ENCODE data around the gene TMEM106C.

TMEM106C gene

DNA sequence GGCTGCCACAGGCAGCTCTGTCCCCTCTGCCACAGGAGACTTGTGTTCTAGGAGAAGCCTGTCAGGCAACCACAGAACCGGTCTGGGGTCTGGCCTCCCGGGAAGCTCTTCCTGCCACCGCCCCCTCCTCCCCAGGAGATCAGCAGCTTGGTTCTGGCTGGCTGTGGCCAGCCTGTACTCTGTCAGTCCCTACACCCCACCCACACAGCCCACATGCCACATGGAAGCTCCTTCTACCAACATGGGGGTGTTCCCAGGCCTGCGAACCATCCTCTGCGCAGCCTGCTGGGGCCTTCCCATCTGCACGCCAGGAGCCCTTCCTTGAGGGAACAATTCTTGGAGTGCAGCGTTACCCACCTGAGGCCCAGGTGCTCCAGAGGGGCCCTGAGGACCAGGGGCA is 16.8 kb downstream of the TMEM106C start:
- no peak for DNase-seq

DNA sequence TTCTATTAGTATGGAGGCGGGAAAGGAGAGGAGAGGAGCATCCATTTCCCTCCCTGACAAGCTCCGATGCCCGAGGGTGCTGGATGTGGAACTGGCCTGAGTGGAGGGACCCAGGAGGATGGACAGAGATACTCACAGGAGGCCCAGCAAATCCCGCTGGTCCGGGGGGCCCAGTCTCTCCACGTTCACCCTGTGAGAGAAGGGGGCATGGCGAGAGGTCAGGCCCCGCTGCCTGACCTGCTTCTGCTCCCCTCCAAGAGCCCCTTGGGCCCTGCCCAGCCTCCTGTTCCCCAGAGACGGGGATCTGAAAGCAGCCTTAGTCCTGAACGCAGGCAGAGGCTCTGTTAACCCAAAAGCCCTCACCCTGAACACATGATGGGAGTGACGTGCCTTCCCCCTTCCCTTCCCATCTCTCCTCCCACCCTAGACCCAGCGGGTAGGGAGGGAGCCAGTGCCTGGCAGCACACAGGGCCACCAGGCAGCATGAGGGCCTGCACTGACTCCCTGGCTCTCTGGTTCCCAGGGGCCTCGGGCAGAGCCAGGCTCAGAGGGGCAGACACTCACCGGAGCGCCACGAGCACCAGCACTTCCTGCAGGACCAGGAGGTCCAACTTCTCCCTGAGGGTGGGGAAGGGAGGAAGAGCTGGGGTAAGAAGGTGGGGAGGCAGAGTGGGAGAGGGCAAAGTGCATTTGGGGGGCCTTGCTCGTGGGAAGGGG is 17.5 kb downstream of the TMEM106C start:
- DNase-seq: no peak

DNA sequence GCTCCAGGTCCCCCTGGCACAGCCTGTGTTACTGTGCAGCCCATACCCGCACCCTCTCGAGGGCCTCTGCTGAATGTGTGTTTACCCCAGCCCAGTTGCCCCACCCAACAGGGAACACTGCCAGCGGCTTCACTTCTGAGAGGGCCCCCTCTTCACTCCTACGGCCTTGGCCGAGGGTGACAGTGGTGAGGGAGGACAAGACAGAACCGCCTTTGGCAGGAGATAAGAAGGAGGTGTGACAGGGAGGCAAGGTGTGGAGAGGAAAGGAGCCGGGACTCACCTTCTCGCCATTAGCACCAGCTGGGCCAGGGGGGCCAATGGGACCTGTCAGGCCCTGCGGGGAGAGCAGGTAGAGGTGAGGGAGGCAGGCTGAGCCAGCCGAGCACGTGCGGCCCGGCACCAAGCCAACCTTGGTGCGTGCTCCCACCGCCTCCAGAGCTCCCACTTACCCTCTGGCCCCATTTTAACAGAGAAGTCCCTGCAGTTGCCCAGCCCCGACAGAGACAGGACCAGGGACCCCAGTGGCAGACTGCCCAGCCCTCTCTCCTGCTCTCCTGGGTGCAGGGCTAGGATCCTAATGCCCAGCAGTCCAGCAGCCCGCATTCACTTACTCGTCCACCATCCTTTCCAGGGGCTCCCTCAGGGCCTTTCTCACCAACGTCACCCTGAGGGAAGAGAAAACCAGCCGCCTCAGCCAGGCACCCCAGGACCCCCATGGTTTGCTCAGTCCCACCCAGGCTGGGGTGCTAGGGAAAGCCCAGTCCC is 18.3 kb downstream of the TMEM106C start:
- no peak for DNase-seq

DNA sequence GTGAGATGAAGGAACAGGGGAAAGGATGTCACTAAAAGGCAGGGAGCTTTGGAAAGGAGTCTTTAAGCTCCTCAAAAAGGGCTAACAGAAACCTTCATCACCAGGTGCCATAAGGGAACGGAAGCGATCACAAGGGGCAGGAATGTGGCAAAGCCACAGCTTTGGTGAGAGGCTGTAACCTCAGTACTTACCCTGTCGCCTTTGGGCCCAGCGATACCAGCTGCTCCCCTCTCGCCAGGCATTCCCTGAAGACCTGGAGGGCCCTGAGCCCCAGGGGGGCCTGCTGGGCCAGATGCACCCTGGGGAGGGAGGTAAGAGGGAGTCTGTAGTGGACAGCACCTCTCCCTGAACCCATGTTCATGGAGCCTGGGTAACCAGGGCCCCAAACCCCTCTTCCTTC is 18.9 kb downstream of the TMEM106C start:
- DNase-seq: no peak

DNA sequence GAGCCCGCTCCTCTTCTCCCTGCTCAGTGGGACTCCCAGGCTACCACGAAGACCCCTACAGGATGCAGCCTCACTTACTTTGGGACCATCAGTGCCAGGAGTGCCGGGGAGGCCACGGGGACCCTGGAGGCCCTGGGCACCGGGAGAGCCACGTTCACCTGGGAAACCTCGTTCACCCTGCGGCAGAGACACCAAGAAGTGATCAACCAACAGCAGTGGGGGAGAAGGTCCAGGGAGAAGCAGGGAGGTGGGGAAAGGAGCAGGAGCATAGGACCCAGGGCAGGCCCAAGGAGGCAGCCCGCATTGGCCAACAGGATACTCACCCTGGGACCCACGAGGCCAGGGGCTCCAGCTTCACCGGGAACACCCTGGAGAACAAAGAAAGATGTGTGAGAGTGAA is 19.4 kb downstream of the TMEM106C start:
- no peak for DNase-seq

DNA sequence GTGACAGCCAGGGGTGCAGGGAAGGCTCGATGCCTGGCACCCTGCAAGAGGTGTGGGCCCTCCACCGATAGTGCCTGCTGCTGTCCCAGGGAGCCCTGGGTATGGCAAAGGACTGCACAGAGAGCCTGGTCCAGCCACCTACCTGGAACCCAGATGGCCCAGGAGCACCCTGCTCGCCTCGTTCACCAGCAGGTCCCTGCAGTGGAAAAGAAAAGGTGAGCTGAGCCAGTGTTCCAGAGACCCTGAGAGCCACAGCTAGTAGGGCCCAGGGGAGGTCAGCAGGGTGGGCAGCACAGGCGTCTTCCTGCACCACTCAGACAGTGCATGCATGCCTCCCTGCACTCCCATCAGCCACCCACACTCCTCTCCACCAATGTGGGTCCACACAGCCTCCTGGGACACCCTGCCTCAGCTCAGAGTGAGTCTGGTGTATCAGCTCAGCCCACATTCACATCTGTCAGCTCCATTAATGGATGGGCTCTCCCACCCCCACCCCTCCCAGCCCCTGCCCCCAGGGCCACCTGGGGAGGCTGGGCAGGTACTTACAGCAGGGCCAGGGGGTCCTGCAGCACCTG is 20.2 kb downstream of the TMEM106C start:
- no peak for DNase-seq

DNA sequence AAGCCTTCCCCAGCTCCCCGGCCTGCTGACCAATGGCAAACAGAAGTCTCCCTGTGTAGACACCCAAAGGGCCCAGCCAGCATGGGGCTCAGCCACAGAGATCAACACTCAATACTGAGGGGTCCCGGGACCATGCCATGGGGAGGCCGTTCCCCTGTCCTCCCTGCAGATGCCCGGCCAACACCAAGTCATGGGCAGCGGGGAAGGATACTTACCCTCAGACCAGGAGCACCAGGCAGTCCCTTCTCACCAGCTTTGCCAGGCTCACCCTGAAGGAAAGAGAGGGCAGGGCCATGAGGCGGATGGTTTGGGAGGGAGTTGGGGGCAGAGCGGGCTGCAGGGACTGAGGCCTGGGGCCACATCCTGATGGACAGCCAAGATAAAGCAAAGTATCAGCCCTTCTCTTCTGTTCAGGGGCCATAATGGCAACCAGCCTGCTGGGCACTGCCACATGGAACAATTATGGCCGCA is 21.0 kb downstream of the TMEM106C start:
- no peak for DNase-seq

DNA sequence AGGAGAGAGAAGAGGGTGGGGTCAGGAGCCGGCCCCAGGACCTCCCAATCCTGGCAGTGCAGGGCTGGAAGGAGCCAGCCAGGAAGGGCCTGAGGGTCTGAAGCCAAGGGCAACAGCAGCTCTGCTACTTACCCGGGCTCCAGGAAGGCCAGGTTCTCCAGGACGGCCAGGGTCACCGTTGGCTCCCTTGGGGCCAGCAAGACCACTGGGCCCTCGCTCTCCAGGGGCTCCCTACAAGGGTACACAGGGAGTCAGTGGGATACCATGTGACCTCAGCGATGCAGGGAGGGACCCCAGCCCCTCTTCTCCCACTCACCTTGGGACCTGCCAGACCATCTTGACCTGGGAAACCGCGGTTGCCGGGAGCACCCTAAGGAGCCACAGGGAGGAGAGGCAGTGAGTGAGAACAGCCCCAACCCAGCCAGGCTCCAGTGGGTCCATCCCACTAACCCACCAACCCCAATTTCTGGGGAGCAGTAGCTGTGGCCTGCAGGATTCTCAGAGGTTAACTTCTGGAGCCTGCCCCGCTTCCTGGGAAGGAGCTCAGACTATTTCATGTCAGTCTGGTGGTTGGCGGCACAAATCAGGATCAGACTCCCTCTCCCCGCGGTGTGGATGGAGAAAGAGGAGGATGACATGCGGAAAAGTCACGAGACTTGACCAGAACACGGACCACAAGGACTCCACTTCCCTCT is 22.3 kb downstream of the TMEM106C start:
- no peak for DNase-seq

DNA sequence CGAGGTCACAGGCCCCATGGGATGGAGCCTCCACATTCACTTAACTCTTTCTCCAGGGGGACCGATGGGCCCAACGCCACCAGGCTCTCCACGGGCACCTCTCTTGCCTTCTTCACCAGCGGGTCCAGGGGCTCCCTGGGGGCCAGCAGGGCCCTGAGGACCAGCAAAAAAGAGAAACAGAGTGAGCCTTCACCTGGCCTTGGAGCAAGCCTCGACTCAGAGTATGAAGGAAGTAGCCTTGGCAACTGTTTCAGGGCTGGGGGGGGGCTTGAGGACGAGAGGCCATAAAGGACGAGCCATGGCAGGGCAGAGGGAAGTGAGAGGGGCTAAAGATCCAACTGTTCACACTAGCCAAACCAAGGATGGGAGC is 22.9 kb downstream of the TMEM106C start:
- DNase-seq: no peak

DNA sequence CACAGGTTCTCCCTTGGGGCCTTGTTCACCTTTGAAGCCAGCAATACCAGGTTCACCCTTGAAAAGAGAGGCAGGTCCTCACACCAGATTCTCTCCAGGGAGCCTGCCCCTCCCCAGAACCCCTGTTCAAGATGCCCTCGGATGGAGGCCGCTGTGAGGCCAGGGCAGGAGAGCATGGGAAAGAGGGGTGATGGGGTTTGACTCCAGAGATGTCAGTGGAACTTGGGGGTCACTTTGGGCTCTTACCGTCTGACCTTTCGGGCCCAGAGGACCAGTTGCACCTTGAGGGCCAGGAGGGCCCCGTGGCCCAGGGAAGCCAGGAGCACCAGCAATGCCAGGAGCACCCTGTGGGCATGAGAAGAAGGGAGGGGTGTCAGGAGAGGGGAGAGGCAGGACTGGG is 23.4 kb downstream of the TMEM106C start:
- no peak for DNase-seq

DNA sequence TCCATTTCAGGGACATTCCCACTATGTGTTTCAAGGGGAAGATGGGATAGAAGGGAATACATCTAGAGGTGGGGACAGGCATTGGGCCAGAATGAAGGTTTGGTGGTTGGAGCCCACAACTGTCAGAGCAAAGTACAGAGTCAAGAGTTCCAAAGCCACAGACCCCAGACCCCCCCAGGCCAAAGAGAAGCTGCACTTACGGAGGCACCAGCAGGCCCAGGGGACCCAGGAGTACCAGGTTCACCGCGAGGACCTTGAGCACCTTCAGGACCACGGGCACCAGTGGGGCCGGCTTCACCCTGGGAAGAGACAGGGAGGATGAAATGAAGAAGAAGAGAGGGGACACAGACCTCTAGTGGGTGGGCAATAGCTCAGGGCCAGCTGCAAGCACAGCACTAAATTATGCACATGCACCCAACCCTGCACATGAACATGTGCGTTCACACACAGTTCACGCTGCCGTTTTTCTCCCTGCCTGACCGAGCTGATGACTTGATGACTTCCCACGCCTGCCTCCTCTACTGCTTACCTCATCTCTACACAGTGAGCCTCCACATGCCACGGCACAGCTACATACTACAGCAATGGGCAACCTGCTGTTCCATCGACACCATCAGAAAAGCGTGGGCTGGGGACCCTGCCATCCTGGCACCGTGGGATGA is 24.1 kb downstream of the TMEM106C start:
- DNase-seq: no peak

DNA sequence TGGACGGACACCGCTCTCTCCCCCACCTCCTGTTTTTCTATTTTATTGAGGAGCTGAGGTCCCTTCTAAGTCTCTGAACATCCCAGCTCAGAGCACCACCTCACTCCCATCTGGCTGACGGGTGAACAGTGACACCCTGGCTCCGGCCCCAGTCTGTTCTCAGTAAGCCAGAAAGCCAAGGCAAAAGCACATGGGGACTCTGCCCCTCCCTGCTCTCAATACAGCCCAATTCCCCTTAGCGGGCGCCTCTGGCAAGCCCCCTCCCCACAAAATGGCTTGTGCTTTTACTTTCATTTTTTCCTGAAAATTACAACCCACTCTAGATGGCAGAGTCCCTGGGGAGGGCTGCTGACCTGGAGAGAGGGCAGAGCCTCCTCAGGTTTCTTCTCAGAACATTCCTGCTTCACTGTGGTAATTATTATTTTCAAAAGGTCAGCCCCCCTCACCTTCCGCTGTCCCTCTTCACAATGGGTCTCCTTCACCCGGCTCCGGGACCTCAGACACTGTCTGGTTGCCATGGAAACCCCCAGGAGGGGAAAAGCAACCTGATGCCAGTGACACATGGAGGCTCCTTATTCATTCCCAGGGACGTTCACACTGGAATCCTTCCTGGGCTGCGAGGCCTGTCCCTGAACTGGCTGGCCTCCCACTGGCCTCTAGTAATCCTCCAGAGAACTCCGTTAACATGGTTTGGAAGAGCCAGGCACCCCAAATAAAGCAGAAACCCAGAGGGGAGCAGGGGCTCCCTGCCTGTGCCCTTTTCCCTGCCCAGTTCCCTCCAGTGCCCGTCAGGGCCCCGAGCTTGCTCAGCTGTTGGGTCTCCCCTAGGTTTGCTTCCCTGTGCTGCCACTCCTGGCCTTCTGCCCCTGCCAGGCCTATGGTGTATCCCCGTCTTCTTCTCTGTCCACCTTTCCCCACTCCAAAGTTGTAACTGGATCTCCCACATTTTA is 25.0 kb downstream of the TMEM106C start:
- DNase-seq: peak; percentile 34

DNA sequence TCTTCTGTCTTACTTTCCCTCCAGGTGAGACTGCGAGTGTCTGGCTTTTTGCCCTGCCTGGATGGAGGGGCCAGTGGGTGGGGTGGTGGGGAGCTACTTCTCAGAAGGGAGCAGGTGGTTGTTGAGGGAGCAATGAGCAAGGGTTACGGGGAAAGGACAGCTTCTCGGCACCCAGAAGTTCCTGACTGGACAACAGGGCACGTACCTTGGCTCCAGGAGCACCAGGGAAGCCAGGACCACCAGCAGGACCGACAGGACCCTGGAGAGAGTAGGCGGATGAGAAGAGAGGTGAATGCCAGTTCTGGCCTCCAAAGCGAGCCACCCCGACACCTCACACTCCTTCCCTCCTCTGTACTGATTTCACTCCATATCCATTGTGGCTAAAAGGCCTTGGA is 25.6 kb downstream of the TMEM106C start:
- DNase-seq: no peak

DNA sequence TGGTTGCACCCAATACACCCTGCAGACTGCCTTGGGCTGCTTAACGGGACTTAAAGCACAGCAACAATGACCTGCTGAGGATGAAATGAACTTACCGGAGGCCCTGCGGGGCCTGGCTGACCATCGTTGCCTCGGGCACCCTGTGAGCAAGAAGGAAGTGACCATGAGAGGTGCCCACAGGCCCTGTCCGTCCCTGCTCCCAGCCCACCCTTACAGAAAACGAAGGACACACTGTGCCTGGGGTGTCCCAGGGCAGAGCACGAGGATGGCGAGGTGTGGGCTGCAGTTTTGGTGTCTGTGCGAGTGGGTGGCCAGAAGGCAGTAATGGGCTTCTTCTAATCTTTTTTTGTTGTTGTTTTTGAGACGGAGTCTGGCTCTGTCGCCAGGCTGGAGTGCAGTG is 26.3 kb downstream of the TMEM106C start:
- DNase-seq: no peak

DNA sequence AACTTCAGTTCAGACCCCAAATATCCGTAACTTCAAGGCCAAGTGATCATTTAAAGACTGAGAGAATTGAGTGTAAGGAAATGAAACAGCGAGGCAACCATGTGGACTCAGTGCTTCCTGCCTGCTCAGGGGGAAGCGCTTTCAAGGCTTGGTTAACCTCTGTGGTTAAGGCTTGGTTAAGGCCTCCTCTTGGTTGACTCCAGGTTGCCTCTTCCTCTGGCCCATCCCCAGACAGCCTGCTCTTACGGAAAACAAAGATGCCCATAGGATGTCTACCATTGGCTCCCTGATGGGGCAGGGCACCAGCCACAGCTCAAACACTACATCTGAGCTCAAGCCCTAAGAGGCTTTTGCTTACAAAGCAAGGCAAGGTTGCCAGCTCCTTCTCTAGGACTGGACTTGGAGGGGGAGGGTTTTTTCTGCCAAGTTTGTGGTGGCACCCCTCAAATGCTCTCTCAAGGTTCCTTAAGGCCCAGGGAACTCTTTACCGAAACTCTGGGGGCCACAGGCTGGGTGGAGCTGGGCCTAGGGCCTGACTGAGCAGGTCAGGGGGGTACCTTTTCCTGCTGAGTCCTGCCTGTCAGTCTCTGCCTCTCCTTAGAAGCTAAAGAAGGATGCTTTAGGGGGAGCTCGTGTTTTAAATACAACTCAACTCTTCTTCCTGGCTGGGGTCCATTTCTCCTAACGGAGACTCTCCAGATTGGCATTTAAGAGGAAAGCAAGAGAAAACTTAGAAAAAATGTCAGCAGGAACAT is 27.1 kb downstream of the TMEM106C start:
- DNase-seq: peak; percentile 42

DNA sequence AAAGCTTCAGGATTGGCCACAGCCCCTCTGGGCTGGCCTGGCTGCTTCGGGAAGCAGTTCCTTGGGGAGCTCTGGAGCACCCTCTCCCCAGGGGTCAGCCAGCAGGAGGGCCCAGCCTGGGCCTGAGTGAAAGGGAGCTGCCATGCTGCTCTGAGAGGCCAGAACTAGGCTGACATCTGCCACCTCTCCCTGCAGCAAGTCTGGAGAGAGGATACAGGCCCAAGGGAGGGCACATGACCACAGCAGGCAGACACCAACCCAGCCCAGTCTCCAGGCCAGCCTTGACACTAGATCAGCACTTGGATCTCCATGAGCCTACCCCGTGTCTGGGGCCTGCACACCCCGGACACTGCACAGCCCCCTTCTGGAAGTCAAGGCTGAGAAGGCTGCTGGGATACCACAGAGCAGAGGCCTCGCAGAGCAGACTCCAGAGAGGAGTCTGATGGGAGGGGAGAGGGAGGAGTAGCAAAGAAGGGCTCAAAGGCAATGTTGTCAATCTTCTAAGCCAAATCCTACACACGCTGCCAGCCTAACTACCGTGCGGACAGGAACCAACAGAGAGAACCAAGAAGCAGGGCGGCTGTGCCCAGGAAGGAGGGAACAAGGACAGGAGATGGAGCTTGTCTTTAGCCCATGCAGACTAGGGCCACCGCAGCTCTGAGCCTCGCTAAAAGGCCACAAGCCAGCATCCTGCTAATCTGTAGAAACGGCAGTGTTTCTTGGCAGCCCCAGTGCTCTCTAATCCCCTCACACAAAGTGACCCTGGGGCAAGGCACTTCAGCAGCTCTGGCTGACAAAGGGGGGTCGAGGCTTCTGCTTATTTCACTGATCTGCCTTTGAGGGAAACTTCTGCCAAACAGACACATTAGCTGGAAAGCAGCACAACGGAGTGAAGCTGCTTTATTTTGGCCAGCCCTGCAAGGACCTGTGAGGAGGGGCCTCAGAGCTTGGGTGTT is 28.0 kb downstream of the TMEM106C start:
- no peak for DNase-seq

DNA sequence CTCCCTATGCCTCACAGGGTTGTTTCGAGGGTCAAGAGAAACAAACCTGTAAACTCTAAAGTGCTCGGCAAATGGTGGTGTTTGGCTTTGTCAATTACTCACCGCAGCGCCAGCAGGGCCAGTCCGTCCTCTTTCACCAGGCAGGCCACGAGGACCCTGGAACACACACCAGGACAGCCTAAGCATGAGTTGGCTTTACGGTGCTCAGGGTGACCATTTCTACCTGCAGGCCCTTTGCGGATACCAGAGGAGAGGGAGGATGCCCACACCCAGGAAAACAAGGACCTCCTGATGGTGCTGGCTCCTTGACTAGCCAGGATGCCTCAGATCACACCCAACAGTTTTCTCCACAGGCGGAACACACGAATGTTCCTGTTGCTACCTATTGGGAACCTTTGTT is 29.4 kb downstream of the TMEM106C start:
- no peak for DNase-seq

DNA sequence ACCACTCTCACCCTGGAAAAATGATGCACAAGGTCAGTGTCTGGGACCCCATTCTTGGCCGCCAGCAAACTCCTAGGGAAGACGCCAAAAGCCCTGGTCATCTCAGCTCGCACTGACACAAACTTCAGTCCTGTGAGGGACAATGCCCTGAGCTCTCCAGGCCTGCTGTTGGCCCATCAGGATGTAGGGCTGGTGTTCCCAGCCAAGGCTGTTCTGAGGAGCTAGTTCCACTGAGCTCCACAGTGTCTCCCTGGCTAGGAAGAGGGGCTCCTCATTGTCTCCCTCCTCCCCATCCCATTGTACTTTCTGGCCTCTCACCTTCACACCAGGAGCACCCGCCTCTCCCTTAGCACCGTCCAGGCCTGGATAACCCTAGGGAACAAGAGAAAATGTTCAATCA is 30.1 kb downstream of the TMEM106C start:
- no peak for DNase-seq

DNA sequence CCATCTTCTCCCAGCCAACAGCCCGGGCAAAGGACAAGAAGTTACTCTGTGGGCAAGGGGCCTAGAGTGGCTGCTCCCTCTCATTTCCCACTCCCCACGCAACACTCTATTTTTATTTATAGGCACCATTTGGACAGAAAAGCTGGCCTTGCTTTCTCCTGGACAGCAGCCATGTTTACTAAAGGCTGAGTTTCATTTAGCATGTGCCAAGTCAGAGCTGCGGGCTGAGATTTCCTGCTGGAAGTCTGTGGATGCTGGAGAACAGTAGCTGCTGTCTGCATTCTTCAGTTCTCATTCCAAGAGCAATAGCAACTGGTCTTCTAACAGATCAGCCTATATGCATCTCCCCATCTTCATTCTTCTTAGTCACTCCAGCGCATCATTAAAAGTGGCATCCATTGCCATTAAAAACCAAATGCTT is 32.6 kb downstream of the TMEM106C start:
- DNase-seq: peak; percentile 48

DNA sequence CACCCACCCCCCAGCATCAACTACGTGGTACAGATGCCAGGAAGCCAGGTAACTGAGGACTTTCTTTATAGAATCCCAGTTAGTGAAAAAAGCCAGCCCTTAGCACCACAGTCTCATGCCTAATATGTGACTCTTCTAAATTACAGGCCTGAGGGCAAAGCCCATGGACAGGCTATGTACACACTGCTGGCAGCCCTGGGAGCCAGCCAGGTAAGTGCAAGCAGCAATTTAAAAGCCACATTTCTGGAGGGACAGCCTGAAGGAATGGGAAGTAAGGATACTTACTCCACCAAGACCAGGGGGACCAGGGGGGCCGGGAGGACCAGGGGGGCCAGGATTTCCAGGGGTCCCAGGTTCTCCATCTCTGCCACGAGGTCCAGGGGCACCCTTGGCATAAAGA is 33.9 kb downstream of the TMEM106C start:
- no peak for DNase-seq

Data from fibroblast of upper back skin (primary cell).